Measurements from ENCODE around the gene MACC1.

The MACC1 gene

GRCh38 chr7:20229646-20230500 is 12.7 kb upstream of the MACC1 start:
- DNase-seq (ENCODE audit: low spot score): no peak
- Histone ChIP-seq H3K27ac (peak overlapping the region in 1 of 2 donors; percentile 45), H3K4me3 (no peak overlapping the region)
- TF ChIP-seq CTCF (IDR thresholded peaks at IDR 0.05): no peak

GRCh38 chr7:20229081-20229480 is 11.9 kb upstream of the MACC1 start:
- H3K27ac ChIP-seq: no peak overlapping the region
- H3K4me3 ChIP-seq: no peak overlapping the region
- no peak for TF ChIP-seq CTCF (IDR thresholded peaks at IDR 0.05)
- no peak for DNase-seq (ENCODE audit: low spot score)

GRCh38 chr7:20228654-20229053 is 11.5 kb upstream of the MACC1 start:
- Histone ChIP-seq H3K4me3 (no peak overlapping the region), H3K27ac (no peak overlapping the region)
- TF ChIP-seq CTCF (IDR thresholded peaks at IDR 0.05): no peak
- no peak for DNase-seq (ENCODE audit: low spot score)

GRCh38 chr7:20227291-20227795 is 10.2 kb upstream of the MACC1 start:
- TF ChIP-seq CTCF (IDR thresholded peaks at IDR 0.05): no peak
- Histone ChIP-seq H3K27ac (no peak overlapping the region), H3K4me3 (no peak overlapping the region)
- no peak for DNase-seq (ENCODE audit: low spot score)

- Histone ChIP-seq H3K27ac (no peak overlapping the region), H3K4me3 (no peak overlapping the region)
- DNase-seq (ENCODE audit: low spot score): no peak
- TF ChIP-seq CTCF (IDR thresholded peaks at IDR 0.05): no peak
These were observed 9.7 kb upstream of the MACC1 start for GRCh38 chr7:20226860-20227259.

- TF ChIP-seq CTCF (IDR thresholded peaks at IDR 0.05): no peak
- DNase-seq (ENCODE audit: low spot score): no peak
These were observed 8.2 kb upstream of the MACC1 start for GRCh38 chr7:20225384-20225783.

GRCh38 chr7:20224025-20224424 is 6.8 kb upstream of the MACC1 start:
- Histone ChIP-seq H3K4me3 (no peak overlapping the region), H3K27ac (no peak overlapping the region)
- DNase-seq (ENCODE audit: low spot score): no peak
- TF ChIP-seq CTCF (IDR thresholded peaks at IDR 0.05): no peak

More at GRCh38 chr7:20225384-20225783, 8.2 kb upstream of the MACC1 start:
- H3K4me3 ChIP-seq: no peak overlapping the region
- H3K27ac ChIP-seq: no peak overlapping the region
